ENCODE data around the gene SIX3. TPM values are rescaled to one million over a fixed set of nuclear protein-coding genes. Genes with fewer than 3 reads are reported as not detected.

The SIX3 gene
- total RNA-seq, 2 donors from 2014 or later = not detected

GRCh38 chr2:44983836-44984604 lies 42.5 kb downstream of the SIX3 start:
- Mint-ChIP-seq H3K9me3 (no peaks in the 10 kb centered on the region), H3K4me3 (no peak overlapping the region), H3K36me3 (no peaks in the 10 kb centered on the region), H3K27ac (no peak overlapping the region), H3K27me3 (peaks cover 24 to 37% of the 10 kb centered on the region in 2 donors), H3K4me1 (ENCODE audit: low read depth in 2 of 2) (peaks cover 0 to 3% of the 10 kb centered on the region in 2 donors)
- DNase-seq (ENCODE audit: low spot score) (no peak), ATAC-seq (no peak)

GRCh38 chr2:44989176-44989575 lies 47.7 kb downstream of the SIX3 start:
- no peaks in the 10 kb centered on the region for H3K36me3 Mint-ChIP-seq
- ATAC-seq = no peak

GRCh38 chr2:44994377-44994776 lies 52.9 kb downstream of the SIX3 start:
- Mint-ChIP-seq H3K27ac (no peak overlapping the region), H3K9me3 (no peaks in the 10 kb centered on the region), H3K4me1 (ENCODE audit: low read depth in 2 of 2) (no peaks in the 10 kb centered on the region), H3K36me3 (no peaks in the 10 kb centered on the region), H3K4me3 (no peak overlapping the region), H3K27me3 (peaks cover 56 to 84% of the 10 kb centered on the region in 2 donors)
- ATAC-seq (no peak), DNase-seq (ENCODE audit: low spot score) (no peak)

More at GRCh38 chr2:44989176-44989575, 47.7 kb downstream of the SIX3 start:
- H3K4me1 Mint-ChIP-seq (ENCODE audit: low read depth in 2 of 2) = no peaks in the 10 kb centered on the region
- H3K4me3 Mint-ChIP-seq = no peak overlapping the region
- no peak for DNase-seq (ENCODE audit: low spot score)
- peaks cover 34 to 62% of the 10 kb centered on the region in 2 donors for H3K27me3 Mint-ChIP-seq
- H3K27ac Mint-ChIP-seq = no peak overlapping the region
- H3K9me3 Mint-ChIP-seq = no peaks in the 10 kb centered on the region

Other genes starting within 250 kb of the SIX3 start
- gene SIX2, start 67.8 kb downstream of the SIX3 start, total RNA-seq = not detected

All from natural killer cell treated with Interleukin-12 subunit alpha and Interleukin-12 subunit beta and Interleukin-15 and Interleukin-18, amount 100 ng/mL, for 72 hours (primary cell).